MG63 (cell line): ENCODE results near the gene RPL36. TPM values are rescaled to one million over a fixed set of nuclear protein-coding genes. Genes with fewer than 3 reads are reported as not detected.

Experiments
- DNase-seq: peaks from one replicate; pipeline ENCODE4 v3.0.0-alpha.2; 2020
- H3K27me3 ChIP-seq: fragments of 250-450 bp; sonication (Bioruptor Pico); 2 replicates; pipeline ENCODE4 v1.5.1; 2020; ENCODE audit warnings: mild to moderate bottlenecking, moderate library complexity
- H3K36me3 ChIP-seq: fragments of 250-450 bp; sonication (Bioruptor Pico); 2 replicates; pipeline ENCODE4 v1.5.1; 2020; ENCODE audit warnings: mild to moderate bottlenecking, moderate library complexity
- H3K4me3 ChIP-seq: fragments of 250-450 bp; sonication (Bioruptor Pico); 2 replicates; pipeline ENCODE4 v1.5.1; 2020; ENCODE audit warnings: mild to moderate bottlenecking, moderate library complexity
- H3K9me3 ChIP-seq: fragments of 250-450 bp; sonication (Bioruptor Pico); 2 replicates; pipeline ENCODE4 v1.5.1; 2020; ENCODE audit warnings: mild to moderate bottlenecking, moderate library complexity
- total RNA-seq: library from RNA; depleted of rRNA; stranded (reverse); fragments of >200 nt; shearing (Covaris generic); gene quantifications from 2 replicates; pipeline ENCODE4 v1.2.3, GENCODE V29; 2014; ENCODE audit warnings: low replicate concordance; rRNA removed

The RPL36 gene
- total RNA-seq: 562 and 599 TPM in 2 replicates

DNA sequence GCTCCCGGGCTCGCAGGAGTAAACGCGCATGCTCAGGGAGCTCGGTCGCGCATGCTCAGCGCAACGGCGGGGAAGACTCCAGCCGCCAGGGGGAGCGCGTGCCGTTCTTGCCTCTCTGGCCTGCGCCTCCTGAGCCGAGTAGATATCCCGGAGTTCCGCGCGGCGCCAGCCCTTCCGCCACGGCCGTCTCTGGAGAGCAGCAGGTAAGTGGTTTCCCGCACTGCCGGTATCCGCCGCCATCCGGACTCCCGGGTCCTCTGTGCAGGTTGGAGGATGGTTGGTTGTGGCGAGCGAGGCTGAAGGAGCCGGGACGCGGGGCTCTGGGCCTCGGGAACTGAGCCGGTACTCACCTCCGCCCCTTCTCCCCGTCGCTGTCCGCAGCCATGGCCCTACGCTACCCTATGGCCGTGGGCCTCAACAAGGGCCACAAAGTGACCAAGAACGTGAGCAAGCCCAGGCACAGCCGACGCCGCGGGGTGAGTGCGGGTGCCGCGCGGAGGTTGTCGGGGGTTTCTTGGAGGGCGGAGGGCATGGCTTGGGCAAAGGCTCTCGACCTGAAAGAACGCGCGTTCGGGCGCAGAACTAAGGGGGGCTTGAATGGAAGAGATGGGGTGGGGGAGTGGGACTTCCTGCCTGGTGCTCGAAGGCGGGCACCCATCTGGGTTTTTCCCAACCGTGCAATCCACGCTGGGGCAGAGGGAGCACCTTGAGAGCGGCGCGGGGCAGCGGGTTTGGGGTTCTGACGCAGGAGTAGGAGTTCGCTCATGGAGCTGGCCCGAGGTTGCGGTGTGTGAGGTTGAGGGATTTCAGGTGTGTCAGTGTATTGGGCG lies at the start of gene RPL36:
TSS of gene RPL36 (plus strand) at position 171 of the 830 bp plus-strand sequence. CDS start at position 384, 213 bp downstream.
- Histone ChIP-seq H3K27me3 (no peaks in the 10 kb centered on the region), H3K36me3 (peaks cover 36% of the 10 kb centered on the region), H3K4me3 (peak within 1 kb of the TSS; percentile 94), H3K9me3 (no peaks in the 10 kb centered on the region)
- DNase-seq: peak; percentile 89

DNA sequence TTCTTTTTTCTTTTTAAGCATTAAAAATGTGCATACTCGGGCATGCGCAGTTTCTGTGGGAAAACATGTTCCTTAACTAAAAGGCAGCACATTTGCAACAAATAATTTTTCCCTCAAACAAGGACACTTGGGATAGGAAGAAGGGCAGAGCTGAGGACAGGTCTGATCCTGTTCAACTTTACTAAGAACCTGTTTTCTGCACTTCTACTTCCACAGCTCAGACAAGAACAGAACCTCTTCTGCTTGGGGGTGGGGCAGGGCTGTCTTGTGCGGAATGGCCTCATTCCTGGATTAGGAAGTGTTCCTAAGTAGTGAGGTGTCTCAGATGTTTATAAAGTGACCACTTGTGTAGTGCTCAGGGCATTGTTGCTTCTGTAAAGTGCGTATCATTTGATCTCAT lies 48.9 kb upstream of the RPL36 start:
- DNase-seq: no peak
- no peaks in the 10 kb centered on the region for H3K27me3 ChIP-seq
- peaks cover 25% of the 10 kb centered on the region for H3K36me3 ChIP-seq
- no peaks in the 10 kb centered on the region for H3K9me3 ChIP-seq
- no peak overlapping the region for H3K4me3 ChIP-seq

DNA sequence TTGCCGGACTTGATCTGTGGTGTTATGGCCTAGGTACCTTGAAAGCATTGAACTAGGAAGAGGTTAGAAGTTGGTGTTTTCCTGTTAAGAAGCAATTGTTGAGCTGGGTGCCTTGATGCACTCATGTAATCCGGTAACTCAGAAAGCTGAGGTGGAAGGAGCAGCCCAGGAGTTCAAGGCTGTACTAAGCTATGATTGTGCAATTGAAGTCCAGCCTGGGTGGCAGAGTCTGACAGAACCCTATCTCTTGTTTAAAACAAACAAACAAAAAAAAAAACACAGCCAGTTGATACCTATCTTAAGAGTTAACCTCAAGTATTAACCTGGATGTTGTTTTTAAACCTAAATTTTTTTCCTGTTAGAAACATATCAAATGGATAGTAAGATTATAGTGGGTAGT lies 47.9 kb upstream of the RPL36 start:
- no peak for DNase-seq
- H3K36me3 ChIP-seq: peaks cover 34% of the 10 kb centered on the region
- H3K4me3 ChIP-seq: no peak overlapping the region
- no peaks in the 10 kb centered on the region for H3K27me3 ChIP-seq
- no peaks in the 10 kb centered on the region for H3K9me3 ChIP-seq

DNA sequence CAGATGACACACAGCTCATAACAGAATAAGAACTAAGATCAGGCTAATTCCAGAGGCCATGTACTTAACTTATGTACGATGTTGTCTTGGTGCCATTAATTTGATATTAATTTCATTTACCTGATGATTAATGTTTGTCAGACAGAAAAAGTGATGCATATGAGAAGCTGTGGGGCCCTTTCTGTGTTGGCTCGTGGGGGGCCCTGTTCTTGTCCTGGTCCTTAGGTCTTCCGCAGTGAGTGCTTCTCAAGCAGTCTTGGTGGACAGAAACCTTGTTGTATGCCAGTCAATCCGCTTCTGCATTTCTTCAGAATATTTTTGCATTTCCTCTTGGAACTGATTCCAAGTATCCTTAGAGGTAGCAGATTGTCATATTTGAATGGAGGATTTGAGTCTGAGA lies 47.0 kb upstream of the RPL36 start:
- no peaks in the 10 kb centered on the region for H3K27me3 ChIP-seq
- H3K36me3 ChIP-seq: peaks cover 38% of the 10 kb centered on the region
- DNase-seq: no peak
- no peaks in the 10 kb centered on the region for H3K9me3 ChIP-seq
- no peak overlapping the region for H3K4me3 ChIP-seq

DNA sequence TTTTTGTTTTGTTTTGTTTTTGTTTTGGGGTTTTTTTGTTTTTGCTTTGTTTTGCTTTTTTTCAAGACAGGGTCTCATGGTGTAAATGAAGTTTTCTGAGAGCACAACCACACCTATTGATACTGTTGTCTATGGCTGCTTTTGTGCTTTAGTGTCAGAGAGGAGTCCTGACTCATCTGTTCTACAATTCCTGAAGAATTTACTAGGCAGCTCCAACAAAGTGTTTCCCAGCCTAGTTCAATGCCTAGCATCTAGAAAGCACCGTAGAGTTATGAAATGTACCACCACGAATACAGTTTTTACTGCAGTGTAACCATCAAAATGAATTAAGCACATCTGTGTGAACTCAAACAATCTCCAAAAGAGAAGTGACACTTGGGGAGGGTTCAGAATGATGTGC lies 46.1 kb upstream of the RPL36 start:
- H3K9me3 ChIP-seq: no peaks in the 10 kb centered on the region
- H3K36me3 ChIP-seq: peaks cover 43% of the 10 kb centered on the region
- H3K4me3 ChIP-seq: no peak overlapping the region
- no peak for DNase-seq
- H3K27me3 ChIP-seq: no peaks in the 10 kb centered on the region

DNA sequence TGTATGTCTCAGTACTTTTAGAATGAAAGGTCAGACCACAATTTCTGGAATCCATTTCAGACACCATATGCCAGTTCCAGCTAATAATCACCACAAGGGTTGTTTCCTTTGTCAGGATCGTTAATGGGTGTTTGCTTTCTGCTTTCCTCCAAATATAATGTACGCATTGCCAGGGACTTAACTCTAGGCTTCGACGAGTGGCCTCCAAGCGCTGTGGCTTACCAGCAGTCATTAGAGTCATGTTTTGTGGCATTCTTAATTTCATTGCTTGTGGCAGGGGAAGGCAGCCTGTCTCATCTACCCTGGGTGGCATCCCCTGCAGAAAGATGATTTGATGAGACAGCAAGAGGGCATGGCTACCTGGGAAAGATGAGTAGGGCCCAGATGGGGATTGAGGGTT lies 44.7 kb upstream of the RPL36 start:
- H3K36me3 ChIP-seq: peaks cover 51% of the 10 kb centered on the region
- DNase-seq: no peak
- no peak overlapping the region for H3K4me3 ChIP-seq
- H3K9me3 ChIP-seq: no peaks in the 10 kb centered on the region
- H3K27me3 ChIP-seq: no peaks in the 10 kb centered on the region

DNA sequence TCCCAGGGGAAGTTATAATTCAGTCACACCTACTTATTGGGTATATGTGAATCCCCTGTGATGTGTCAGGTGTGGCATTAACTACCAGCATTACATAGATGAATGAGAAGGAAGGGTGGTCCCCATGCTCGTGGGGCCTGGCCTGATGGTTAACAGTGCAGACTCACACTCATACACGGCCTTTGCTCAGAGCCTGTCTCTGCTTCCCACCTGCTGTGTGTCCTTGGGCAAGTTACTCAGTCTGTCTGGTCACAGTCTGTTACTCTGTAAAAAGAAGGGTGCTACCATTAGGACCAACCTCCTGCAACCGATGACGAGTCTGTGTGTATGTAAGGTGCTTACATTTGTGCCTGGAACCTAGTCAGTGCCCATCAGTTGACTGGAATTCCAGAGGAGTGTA lies 43.4 kb upstream of the RPL36 start:
- no peaks in the 10 kb centered on the region for H3K27me3 ChIP-seq
- DNase-seq: no peak
- no peak overlapping the region for H3K4me3 ChIP-seq
- H3K36me3 ChIP-seq: peaks cover 47% of the 10 kb centered on the region
- H3K9me3 ChIP-seq: no peaks in the 10 kb centered on the region

DNA sequence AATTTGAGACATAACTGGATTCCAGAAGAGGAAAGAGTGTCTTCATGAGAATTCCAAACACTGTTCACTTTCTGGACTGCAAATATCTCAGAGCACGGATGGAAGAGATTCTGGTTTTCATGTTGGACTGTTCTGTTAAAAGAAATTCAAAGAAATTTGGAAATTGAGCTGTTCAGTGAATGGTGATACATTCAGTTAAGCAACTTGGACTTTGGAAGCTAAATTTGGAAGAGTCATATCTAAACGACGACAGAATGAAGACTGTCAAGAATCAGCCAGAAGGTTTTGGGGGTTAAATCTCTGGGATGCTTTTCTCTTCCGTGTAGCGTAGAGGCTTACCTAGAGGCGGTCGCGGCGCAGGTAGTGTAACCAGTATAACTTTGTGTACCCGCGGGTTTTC lies 41.6 kb upstream of the RPL36 start:
- H3K27me3 ChIP-seq: no peaks in the 10 kb centered on the region
- H3K4me3 ChIP-seq: no peak overlapping the region
- no peak for DNase-seq
- H3K9me3 ChIP-seq: no peaks in the 10 kb centered on the region
- H3K36me3 ChIP-seq: peaks cover 46% of the 10 kb centered on the region

DNA sequence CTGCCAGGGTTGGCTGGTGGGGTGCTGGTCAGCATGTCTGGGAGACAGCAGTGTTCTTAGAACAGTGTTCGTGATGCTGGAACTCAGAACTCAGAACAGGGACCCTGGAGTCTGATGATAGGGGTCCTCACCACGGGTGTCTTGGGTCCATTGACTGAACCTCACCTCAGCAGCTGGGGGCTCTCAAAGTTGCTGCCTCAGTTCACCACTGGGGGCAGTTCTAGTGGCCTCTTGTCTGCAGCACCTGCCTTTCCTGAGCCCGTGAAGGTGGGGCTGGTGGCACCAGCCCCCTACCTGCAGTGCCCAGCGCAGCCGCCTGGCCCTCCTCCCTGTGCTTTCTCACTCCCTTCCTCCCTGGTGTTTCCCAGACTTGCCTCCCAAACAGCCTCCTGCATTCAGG lies 38.7 kb upstream of the RPL36 start:
- Histone ChIP-seq H3K27me3 (no peaks in the 10 kb centered on the region), H3K9me3 (no peaks in the 10 kb centered on the region), H3K4me3 (no peak overlapping the region), H3K36me3 (peaks cover 42% of the 10 kb centered on the region)
- DNase-seq: no peak

DNA sequence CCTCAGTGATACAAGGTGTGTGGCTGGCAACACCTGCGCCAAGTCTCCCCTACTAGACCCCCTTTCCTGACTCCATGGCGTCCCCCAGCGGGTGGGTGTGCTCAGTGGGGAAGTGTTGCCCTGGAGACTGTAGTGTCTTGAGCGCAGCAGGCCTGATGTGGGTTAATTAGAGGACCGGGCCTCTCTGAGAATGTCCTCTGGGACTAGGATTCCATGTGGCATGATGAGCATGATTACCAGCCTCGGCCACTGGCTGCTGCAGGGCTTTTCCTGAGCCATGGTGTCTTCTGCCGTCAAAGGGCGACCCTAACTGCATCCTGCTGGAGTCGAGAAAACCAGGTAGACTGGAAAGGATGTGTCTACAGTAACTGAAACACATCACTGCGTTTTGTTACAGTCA lies 37.8 kb upstream of the RPL36 start:
- H3K4me3 ChIP-seq: no peak overlapping the region
- peaks cover 38% of the 10 kb centered on the region for H3K36me3 ChIP-seq
- no peak for DNase-seq
- no peaks in the 10 kb centered on the region for H3K9me3 ChIP-seq
- no peaks in the 10 kb centered on the region for H3K27me3 ChIP-seq

DNA sequence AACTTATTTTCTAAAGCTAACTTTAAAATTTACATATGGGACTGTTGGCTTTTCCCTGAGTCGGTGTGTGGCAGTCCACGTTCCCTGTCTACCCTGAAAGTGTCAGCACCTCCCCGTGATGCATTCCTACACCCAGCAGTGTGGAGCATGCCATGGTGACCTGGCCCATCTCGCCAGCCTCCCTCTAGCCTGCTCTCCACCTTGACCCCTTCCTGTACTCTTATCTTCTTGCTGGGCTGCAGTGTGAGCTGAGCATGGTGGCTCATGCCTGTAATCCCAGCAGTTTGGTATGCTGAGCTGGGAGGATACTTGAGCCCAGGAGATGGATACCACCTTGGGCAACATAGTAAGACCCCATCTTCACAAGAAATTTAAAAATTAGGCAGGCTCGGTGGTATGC lies 35.2 kb upstream of the RPL36 start:
- no peaks in the 10 kb centered on the region for H3K9me3 ChIP-seq
- no peaks in the 10 kb centered on the region for H3K27me3 ChIP-seq
- no peak for DNase-seq
- H3K4me3 ChIP-seq: no peak overlapping the region
- H3K36me3 ChIP-seq: peaks cover 35% of the 10 kb centered on the region

DNA sequence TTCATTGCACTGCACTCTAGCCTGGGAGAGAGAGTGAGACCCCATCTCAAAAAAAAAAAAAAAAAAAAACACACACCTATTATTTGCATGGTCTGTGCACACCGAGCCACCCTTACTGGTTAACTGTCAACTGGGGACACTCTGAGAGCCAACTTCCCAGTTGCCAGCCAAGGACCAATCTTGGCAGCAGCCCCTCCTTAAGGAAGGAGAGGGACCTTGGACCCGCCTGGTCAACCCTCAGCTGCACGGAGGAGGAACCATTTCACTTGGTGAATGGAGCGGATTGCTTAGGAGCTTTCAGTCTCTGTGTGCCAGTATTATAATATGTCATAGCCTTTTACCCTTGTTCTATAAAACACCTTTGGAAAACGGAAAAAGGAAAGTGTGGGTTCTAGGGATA lies 34.7 kb upstream of the RPL36 start:
- H3K36me3 ChIP-seq: peaks cover 31% of the 10 kb centered on the region
- no peak for DNase-seq
- H3K9me3 ChIP-seq: no peaks in the 10 kb centered on the region
- H3K4me3 ChIP-seq: no peak overlapping the region
- no peaks in the 10 kb centered on the region for H3K27me3 ChIP-seq

DNA sequence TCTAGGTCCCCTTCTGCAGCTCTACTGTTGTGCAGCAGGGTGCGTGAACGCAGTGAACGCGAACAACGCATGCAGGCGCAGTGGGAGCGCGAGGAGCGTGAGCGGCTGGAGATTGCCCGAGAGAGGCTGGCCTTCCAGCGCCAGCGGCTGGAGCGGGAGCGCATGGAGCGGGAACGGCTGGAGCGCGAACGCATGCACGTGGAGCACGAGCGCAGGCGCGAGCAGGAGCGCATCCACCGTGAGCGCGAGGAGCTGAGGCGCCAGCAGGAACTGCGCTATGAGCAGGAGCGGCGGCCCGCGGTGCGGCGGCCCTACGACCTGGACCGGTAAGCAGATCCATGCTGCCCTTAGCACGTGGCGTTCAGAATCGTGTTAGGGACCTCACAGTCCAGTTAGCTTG lies 28.6 kb upstream of the RPL36 start:
- Histone ChIP-seq H3K9me3 (no peaks in the 10 kb centered on the region), H3K27me3 (no peaks in the 10 kb centered on the region), H3K4me3 (no peak overlapping the region), H3K36me3 (peaks cover 36% of the 10 kb centered on the region)
- no peak for DNase-seq

DNA sequence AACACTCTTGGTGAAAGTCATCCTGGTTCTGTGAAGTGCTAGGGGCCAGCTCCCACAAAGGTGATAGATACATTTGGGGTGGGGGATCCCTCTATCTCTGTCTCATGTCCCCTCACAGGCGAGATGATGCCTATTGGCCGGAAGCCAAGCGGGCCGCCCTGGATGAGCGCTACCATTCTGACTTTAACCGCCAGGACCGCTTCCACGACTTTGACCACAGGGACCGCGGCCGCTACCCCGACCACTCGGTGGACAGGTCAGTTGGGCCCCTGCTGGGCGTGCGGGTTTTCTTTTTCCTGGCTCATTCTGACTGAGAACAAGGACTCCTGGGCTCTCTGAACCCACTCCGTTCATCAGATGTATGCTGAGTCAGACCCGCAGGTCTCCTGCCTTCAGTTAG lies 26.2 kb upstream of the RPL36 start:
- Histone ChIP-seq H3K27me3 (no peaks in the 10 kb centered on the region), H3K9me3 (no peaks in the 10 kb centered on the region), H3K4me3 (no peak overlapping the region), H3K36me3 (peaks cover 26% of the 10 kb centered on the region)
- DNase-seq: no peak

DNA sequence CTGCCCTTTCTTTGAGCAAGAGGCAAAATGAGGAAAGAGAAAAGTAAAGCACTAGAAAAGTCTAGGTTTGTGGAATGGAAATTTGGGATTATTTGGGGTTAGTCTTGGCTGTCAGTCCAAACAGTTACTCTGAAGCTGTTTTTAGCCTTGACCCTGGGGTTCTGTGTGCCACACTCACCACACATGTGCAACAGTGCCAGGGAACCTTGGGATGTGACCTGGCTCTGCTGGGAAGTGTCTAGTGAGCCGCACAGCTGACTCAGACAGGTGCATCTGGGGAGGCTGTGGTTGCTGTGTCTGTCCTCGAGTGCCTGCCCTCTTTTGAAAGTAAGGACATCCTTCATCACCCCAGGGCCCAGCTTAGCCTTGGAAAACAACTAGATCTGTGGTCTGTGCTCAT lies 25.6 kb upstream of the RPL36 start:
- Histone ChIP-seq H3K36me3 (peaks cover 26% of the 10 kb centered on the region), H3K4me3 (no peak overlapping the region)
- no peak for DNase-seq

DNA sequence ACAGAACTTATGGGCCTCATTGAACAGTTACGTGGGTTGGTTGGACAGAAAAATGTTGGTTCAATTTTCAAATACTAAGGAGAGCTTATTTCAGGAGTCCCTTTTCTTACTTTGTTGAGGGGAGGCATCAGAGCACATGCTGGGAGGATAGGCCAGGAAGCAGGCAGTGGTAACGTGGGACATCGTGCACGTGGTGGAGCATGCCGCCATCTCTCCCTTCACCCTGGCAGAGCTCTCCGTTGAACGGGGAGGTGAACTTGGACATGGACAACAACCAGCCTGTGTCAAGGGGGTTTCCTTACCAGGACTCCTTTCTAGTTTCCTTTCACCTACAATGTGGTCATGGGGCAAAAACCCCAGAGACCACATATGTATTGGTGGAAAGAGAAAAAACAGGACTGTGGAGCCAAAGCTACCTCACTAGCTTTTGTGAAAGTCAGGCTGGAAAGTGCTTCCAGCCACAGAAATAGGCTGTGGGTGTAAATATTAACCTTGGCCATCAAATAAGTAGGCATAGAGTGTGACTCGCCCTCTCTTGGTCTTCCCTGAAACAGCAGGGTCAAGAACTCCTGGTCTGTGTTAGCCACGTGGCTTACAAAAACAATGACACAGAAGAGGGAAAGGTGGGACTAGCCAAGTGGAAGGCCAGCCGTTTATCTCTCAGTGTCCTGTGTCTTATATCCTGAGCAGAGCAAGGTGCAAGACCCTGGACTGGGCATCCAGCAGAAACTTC lies 24.1 kb upstream of the RPL36 start:
- Histone ChIP-seq H3K9me3 (no peaks in the 10 kb centered on the region), H3K4me3 (no peak overlapping the region), H3K36me3 (peaks cover 26% of the 10 kb centered on the region), H3K27me3 (no peaks in the 10 kb centered on the region)
- peak; percentile 22 for DNase-seq

More for the DNA sequence above, 25.6 kb upstream of the RPL36 start:
- Histone ChIP-seq H3K27me3 (no peaks in the 10 kb centered on the region), H3K9me3 (no peaks in the 10 kb centered on the region)

DNA sequence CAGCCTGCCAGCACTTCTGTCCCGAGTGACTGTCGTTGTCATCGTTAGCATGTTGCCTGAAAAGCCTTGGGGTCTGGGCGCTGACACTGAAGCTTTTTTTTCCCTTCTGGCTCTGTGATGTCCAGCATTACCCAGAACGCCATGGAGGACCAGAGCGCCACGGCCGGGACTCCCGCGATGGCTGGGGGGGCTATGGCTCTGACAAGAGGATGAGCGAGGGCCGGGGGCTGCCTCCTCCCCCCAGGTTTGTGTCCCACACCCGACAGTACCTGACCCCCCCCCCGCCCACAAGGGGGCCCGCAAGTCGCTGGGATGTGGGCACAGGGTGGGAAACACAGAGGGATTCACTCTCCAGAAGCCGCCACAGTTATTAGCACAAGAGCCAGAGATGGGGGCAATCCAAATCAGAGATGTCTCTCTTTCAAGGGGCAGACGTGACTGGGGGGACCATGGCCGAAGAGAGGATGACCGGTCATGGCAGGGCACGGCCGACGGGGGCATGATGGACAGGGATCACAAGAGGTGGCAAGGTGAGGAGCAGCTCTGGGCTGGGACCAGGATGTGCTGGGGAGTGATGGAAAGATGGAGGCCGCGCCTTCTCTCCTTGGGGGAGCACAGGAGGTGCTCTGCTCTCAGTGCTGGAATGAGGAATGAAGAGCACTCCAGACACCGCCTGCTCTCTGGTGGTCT lies 23.0 kb upstream of the RPL36 start:
- Histone ChIP-seq H3K9me3 (no peaks in the 10 kb centered on the region), H3K36me3 (peaks cover 24% of the 10 kb centered on the region), H3K27me3 (no peaks in the 10 kb centered on the region), H3K4me3 (no peak overlapping the region)
- no peak for DNase-seq
